ENCODE results near the gene F2RL3. TPM values are rescaled to one million over a fixed set of nuclear protein-coding genes. Genes with fewer than 3 reads are reported as not detected.

The F2RL3 gene
- total RNA-seq, 1 experiment from 2014 or later: not detected

- ChIA-PET CTCF (no interaction called here), POLR2A (no interaction called here)
- no peaks in the 10 kb centered on the region for H3K36me3 Mint-ChIP-seq (ENCODE audit: insufficient read depth, unreplicated experiment)
- peaks cover 17% of the 10 kb centered on the region for H3K9me3 Mint-ChIP-seq (ENCODE audit: unreplicated experiment)
- no peak for DNase-seq
- H3K4me1 Mint-ChIP-seq (ENCODE audit: low read depth, unreplicated experiment): no peaks in the 10 kb centered on the region
- Histone ChIP-seq H3K4me1 (no peaks in the 10 kb centered on the region), H3K36me3 (ENCODE audit: control insufficient read depth, insufficient read depth, low read length) (no peaks in the 10 kb centered on the region), H3K4me3 (ENCODE audit: low read depth, low read length) (no peak overlapping the region), H3K9me3 (peaks cover 11% of the 10 kb centered on the region), H3K27me3 (replicated peaks; ENCODE audit: control insufficient read depth, insufficient read depth, low read length) (no peaks in the 10 kb centered on the region)
- H3K4me3 Mint-ChIP-seq (ENCODE audit: unreplicated experiment): no peak overlapping the region
- peaks cover 3% of the 10 kb centered on the region for H3K27me3 Mint-ChIP-seq (ENCODE audit: insufficient read depth, unreplicated experiment)
- H3K27ac Mint-ChIP-seq (ENCODE audit: unreplicated experiment): no peak overlapping the region
- TF ChIP-seq CTCF (IDR thresholded peaks at IDR 0.05; ENCODE audit: insufficient read depth in 1 of 2, low read depth in 1 of 2, low read length in 1 of 2, severe bottlenecking in 1 of 2, unreplicated experiment in 1 of 2): no peak
- intact Hi-C loops (cut with micrococcal nuclease; ENCODE audit: unreplicated experiment): no loop called here
- BruUV-seq (replicated peaks): no TSS peak
These were observed 24.0 kb downstream of the F2RL3 start for GRCh38 chr19:16912780-16913179.

DNA sequence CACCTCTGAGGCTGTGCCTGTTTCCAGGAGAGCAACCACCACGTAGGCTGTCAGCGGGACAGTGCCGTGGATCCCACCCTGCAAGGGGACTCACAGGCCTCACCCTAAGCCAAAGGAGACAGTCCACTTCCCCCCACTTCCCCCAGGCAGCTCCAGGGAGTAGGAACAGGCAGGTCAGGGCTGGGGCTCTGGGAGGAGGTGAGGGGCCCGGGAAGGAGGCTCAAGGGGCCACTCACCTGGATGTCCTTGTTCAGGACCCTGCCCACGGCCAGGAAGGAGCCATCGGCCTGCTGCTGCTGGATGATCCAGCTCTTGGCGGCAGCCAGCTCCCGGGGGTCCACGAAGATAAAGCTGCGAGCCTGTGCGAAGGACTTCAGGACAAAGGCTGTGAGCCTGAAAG, 25.6 kb downstream of the F2RL3 start:
- Histone ChIP-seq H3K27me3 (replicated peaks; ENCODE audit: control insufficient read depth, insufficient read depth, low read length) (no peaks in the 10 kb centered on the region), H3K9me3 (peaks cover 11% of the 10 kb centered on the region), H3K36me3 (ENCODE audit: control insufficient read depth, insufficient read depth, low read length) (no peaks in the 10 kb centered on the region), H3K4me1 (no peaks in the 10 kb centered on the region), H3K4me3 (ENCODE audit: low read depth, low read length) (no peak overlapping the region)
- Mint-ChIP-seq H3K27me3 (ENCODE audit: insufficient read depth, unreplicated experiment) (peaks cover 3% of the 10 kb centered on the region), H3K4me1 (ENCODE audit: low read depth, unreplicated experiment) (no peaks in the 10 kb centered on the region), H3K36me3 (ENCODE audit: insufficient read depth, unreplicated experiment) (no peaks in the 10 kb centered on the region), H3K9me3 (ENCODE audit: unreplicated experiment) (peaks cover 17% of the 10 kb centered on the region), H3K4me3 (ENCODE audit: unreplicated experiment) (no peak overlapping the region), H3K27ac (ENCODE audit: unreplicated experiment) (no peak overlapping the region)
- DNase-seq: no peak
- POLR2A ChIA-PET: interaction anchor here (0.6 kb wide), 1 partner anchor 96 kb away, joined by 3 read pairs; no protein-coding TSS in a partner anchor
- intact Hi-C loops (cut with micrococcal nuclease; ENCODE audit: unreplicated experiment): no loop called here
- TF ChIP-seq CTCF (IDR thresholded peaks at IDR 0.05; ENCODE audit: insufficient read depth in 1 of 2, low read depth in 1 of 2, low read length in 1 of 2, severe bottlenecking in 1 of 2, unreplicated experiment in 1 of 2): no peak
- CTCF ChIA-PET: no interaction called here
- BruUV-seq (replicated peaks): no TSS peak

DNA sequence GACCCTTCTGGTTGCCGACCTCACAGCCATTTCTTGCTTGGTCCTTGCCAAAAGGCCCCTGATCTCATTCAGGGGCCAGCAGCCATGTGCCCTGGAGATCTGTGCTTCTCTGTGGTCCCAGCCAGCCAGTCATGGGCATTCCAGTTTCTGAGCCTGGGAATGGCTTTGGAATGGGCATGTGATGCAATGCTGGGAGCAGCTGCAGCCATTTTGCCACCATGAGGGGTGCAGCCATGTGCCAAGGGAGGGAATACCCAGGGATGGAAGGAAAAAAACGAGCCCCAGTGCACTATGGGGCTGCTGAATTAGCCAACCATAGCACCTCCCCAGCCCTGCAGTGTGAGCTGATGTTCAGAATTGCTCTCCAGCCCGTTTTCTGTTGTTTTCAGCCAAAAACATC, 26.3 kb downstream of the F2RL3 start:
- H3K9me3 ChIP-seq: peaks cover 11% of the 10 kb centered on the region
- no peaks in the 10 kb centered on the region for H3K4me1 Mint-ChIP-seq (ENCODE audit: low read depth, unreplicated experiment)
- H3K36me3 Mint-ChIP-seq (ENCODE audit: insufficient read depth, unreplicated experiment): no peaks in the 10 kb centered on the region
- ChIA-PET CTCF (no interaction called here), POLR2A (interaction anchor here (0.6 kb wide), 1 partner anchor 97 kb away, joined by 3 read pairs; no protein-coding TSS in a partner anchor)
- H3K27me3 ChIP-seq (replicated peaks; ENCODE audit: control insufficient read depth, insufficient read depth, low read length): no peaks in the 10 kb centered on the region
- H3K4me3 ChIP-seq (ENCODE audit: low read depth, low read length): no peak overlapping the region
- no peak overlapping the region for H3K27ac Mint-ChIP-seq (ENCODE audit: unreplicated experiment)
- H3K36me3 ChIP-seq (ENCODE audit: control insufficient read depth, insufficient read depth, low read length): no peaks in the 10 kb centered on the region
- H3K4me1 ChIP-seq: no peaks in the 10 kb centered on the region
- peaks cover 17% of the 10 kb centered on the region for H3K9me3 Mint-ChIP-seq (ENCODE audit: unreplicated experiment)
- no peak overlapping the region for H3K4me3 Mint-ChIP-seq (ENCODE audit: unreplicated experiment)
- intact Hi-C loops (cut with micrococcal nuclease; ENCODE audit: unreplicated experiment): no loop called here
- peaks cover 6% of the 10 kb centered on the region for H3K27me3 Mint-ChIP-seq (ENCODE audit: insufficient read depth, unreplicated experiment)
- DNase-seq: no peak
- no TSS peak for BruUV-seq (replicated peaks)
- TF ChIP-seq CTCF (IDR thresholded peaks at IDR 0.05; ENCODE audit: insufficient read depth in 1 of 2, low read depth in 1 of 2, low read length in 1 of 2, severe bottlenecking in 1 of 2, unreplicated experiment in 1 of 2): no peak

All from Caco-2 (cell line).